Adrenal gland (tissue), 12 donors: ENCODE data around the gene FADS2. TPM values are rescaled to one million over a fixed set of nuclear protein-coding genes. Genes with fewer than 3 reads are reported as not detected.

Experiments
- DNase-seq, 7 donors: peaks; one replicate each; pipeline ENCODE4 v3.0.0-alpha.2; 2019 to 2020
- H3K27ac ChIP-seq, 5 donors: fragments of 200-600 bp; sonication (generic) in 4 of 5; 1 replicate in 3 of 5; 2 replicates in 2 of 5; pipeline versions ENCODE4 v1.5.1 to v1.8.0; 2016 to 2020; ENCODE audit warnings: mild to moderate bottlenecking in 1 of 5
- H3K27me3 ChIP-seq: fragments of 200-600 bp; 2 replicates; pipeline ENCODE4 v1.8.0; 2021
- H3K36me3 ChIP-seq, 2 donors: fragments of 200-600 bp; replicated peaks in 1 of 2; 1 replicate in 1 of 2; 2 replicates in 1 of 2; pipeline versions ENCODE4 v1.5.1 to v1.8.0; 2018 to 2022
- H3K4me1 ChIP-seq, 2 donors: fragments of 200-600 bp; replicated peaks in 1 of 2; 1 replicate in 1 of 2; 2 replicates in 1 of 2; pipeline versions ENCODE4 v1.5.1 to v1.8.0; 2018 to 2021
- H3K4me3 ChIP-seq, 4 donors: fragments of 200-600 bp; sonication (generic) in 3 of 4; one replicate each; pipeline ENCODE4 v1.5.1; 2016 to 2018
- H3K9me3 ChIP-seq, 3 donors: fragments of 200-600 bp; sonication (generic) in 1 of 3; replicated peaks in 1 of 3; 1 replicate in 2 of 3; 2 replicates in 1 of 3; pipeline versions ENCODE4 v1.5.1 to v1.8.0; 2016 to 2021
- CTCF ChIP-seq, 6 experiments: fragments of 450-650 bp in 4 of 6; fragments of 200-600 bp in 2 of 6; sonication (generic) in 1 of 6; IDR thresholded peaks; 1 replicate in 5 of 6; 2 replicates in 1 of 6; pipeline versions ENCODE4 v1.5.1 to v1.8.0; 2016 to 2021; ENCODE audit warnings: antibody characterized with exemption in 6 of 6, mild to moderate bottlenecking in 2 of 6, moderate library complexity in 1 of 6
- POLR2A ChIP-seq, 2 donors: fragments of 450-650 bp; IDR thresholded peaks; one replicate each; pipeline ENCODE4 v1.6.1; 2017; ENCODE audit warnings: antibody characterized with exemption in 2 of 2, mild to moderate bottlenecking in 2 of 2, moderate library complexity in 1 of 2
- WGBS, 4 donors: extraction: QIAGEN DNeasy Blood & Tissue Kit in 2 of 4; methylation state at CpG; one replicate each; pipeline versions ENCODE4 v1.1.5 to v1.1.7; 2013 to 2017; 5-methylcytosine and 5-hydroxymethylcytosine counted together
- intact Hi-C, 2 donors: fragments of 100-400 bp; cut with DNase I; formaldehyde crosslinking; loops; one replicate each; pipeline versions ENCODE4 v1.14.1 to v1.15.0; 2022 to 2023
- polyA plus RNA-seq, 3 donors: library from polyadenylated mRNA; stranded (reverse); fragments of 200-250 nt in 2 of 3; fragments of 350-450 nt in 1 of 3; fragmentation: Illumina TruSeq in 1 of 3; extraction: RNeasy Lipid Tissue Mini Kit (QIAGEN cat#74804) in 1 of 3; gene quantifications; one replicate each; pipeline ENCODE4 v1.2.3, GENCODE V29; 2013 to 2014
- total RNA-seq, 9 donors: library from RNA; depleted of rRNA in 4 of 9; stranded (reverse); fragments of >200 nt in 4 of 9; fragments of 120-200 nt in 1 of 9; fragmentation: NEBNext Ultra II Directional in 1 of 9; extraction: Animal tissue kit (Norgen Biotek cat#: 25700) in 1 of 9; gene quantifications; one replicate each; pipeline versions ENCODE4 v1.1.0 to v1.2.4, GENCODE V29; 2013 to 2023
- donor health status: healthy with polysubstance abuse.
- donor health status: Bipolar disorder and iron deficiency.
- donor health status: DM: yes; HTN: yes; CAD: no.
- donor health status: DM: no; HTN: no; CAD: no.
- donor health status: DM: no; HTN: no; CAD: no.
- donor health status: DM: yes; HTN: yes; CAD: no.

FADS2 gene
- total and polyA plus RNA-seq, 12 donors = 134 to 1,327 (median 488) TPM

- intact Hi-C loops = no loop called here
- H3K4me3 ChIP-seq = no peak overlapping the region
- no peaks in the 10 kb centered on the region for H3K27me3 ChIP-seq
- H3K36me3 ChIP-seq = peaks cover 0 to 22% of the 10 kb centered on the region in 2 donors
- TF ChIP-seq CTCF (IDR thresholded peaks at IDR 0.05) (no peak), POLR2A (IDR thresholded peaks at IDR 0.05) (no peak)
- peak overlapping the region in 2 of 5 donors; percentile 34 to 48 for H3K27ac ChIP-seq
- no peaks in the 10 kb centered on the region for H3K9me3 ChIP-seq
- peak in 3 of 7 donors; percentile 6 to 17 (median 15) for DNase-seq
- H3K4me1 ChIP-seq = peaks cover 0 to 39% of the 10 kb centered on the region in 2 donors
- WGBS, 4 donors = 78 to 93% (median 87%) methylated on average over 3 to 13 of the region's 13 CpGs
Measured at GRCh38 chr11:61910187-61911127, 82.4 kb downstream of the FADS2 start.

DNA sequence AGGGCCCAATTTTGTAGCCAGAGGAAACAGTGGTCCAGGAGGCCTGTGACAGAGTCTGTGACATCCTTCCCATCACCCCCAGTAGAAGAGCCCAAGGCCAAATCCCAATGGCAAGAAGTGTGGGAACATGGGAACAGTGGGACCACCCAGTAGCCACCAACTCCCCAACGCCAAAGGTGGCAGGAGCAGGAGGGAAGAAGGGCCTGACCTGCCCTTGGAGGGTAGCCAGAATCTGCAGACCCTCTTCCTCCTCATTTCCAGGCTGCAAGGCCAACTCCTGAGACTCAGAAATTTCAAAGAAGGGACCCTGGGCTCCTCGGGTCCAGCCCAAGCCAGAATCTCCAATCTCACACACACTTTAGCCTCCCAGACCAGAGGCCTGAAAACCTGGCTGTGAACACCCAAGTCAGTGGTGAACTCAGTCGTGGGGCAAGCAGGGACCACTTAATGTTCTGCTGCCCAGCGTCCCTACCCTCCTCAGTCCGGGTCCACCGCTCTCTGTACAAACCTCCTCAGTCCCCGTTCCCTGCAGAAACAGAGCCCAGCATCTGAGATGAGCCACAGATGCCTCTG, 83.1 kb downstream of the FADS2 start:
- 74 to 80% (median 76%) methylated on average over 3 to 7 of the region's 7 CpGs for WGBS, 4 donors
- no peak for TF ChIP-seq CTCF (IDR thresholded peaks at IDR 0.05)
- no peak for TF ChIP-seq POLR2A (IDR thresholded peaks at IDR 0.05)
- Histone ChIP-seq H3K36me3 (peaks cover 0 to 15% of the 10 kb centered on the region in 2 donors), H3K4me3 (no peak overlapping the region), H3K9me3 (no peaks in the 10 kb centered on the region), H3K4me1 (peaks cover 0 to 39% of the 10 kb centered on the region in 2 donors), H3K27ac (peak overlapping the region in 2 of 5 donors; percentile 34 to 48), H3K27me3 (no peaks in the 10 kb centered on the region)
- peak in 1 of 7 donors; percentile 12 for DNase-seq
- intact Hi-C loops = no loop called here

DNA sequence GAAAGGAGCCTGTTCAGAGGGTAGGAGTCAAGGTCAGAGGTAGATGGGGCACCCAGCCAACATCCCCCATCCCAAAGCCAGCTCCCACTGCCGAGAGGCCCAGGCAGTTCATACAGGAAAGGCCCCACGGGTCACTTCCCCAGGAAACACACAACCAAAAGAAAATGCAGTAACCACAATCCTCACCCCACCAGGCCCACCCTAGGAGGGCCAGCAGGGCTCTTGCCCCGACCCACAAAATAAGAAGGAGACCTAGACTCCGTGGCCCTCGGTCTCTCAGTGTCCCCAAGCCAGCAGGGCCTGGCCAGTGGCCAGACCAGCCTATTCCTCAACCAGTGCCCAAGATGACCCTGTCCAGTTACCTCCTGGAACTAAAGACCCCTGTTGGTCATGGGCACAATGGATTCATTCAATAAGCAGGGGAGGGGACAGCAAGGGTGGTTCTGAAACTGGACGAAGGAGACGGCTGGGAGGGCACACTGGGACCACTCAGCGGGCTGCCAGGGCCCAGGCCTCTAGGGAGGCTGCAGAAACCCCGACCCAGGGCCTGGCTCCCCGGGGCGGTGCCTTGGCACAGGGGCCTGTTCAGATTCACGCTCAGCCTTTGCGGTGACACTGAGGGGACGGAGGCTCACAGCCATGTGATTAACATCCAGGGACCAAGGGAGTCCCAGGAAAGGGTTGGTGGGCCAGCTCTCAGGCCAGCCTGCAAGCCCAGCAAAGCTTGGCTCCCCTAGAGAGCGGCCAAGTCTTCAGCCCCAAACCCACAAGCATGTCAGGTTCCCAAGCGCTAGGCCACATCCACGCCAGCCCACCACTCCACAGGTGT, 83.8 kb downstream of the FADS2 start:
- peaks cover 0 to 8% of the 10 kb centered on the region in 2 donors for H3K36me3 ChIP-seq
- H3K27ac ChIP-seq = peak overlapping the region in 2 of 5 donors; percentile 34 to 48
- no peaks in the 10 kb centered on the region for H3K9me3 ChIP-seq
- WGBS, 4 donors = 68 to 75% (median 72%) methylated on average over 9 to 17 of the region's 17 CpGs
- peaks cover 0 to 39% of the 10 kb centered on the region in 2 donors for H3K4me1 ChIP-seq
- intact Hi-C loops = no loop called here
- H3K4me3 ChIP-seq = no peak overlapping the region
- H3K27me3 ChIP-seq = no peaks in the 10 kb centered on the region
- no peak for TF ChIP-seq CTCF (IDR thresholded peaks at IDR 0.05)
- no peak for TF ChIP-seq POLR2A (IDR thresholded peaks at IDR 0.05)
- DNase-seq = peak in 5 of 7 donors; percentile 13 to 44 (median 29)
